Endometrium (tissue), 2 donors: ENCODE results near the gene NRXN3.

Experiments
- FAIRE-seq: peaks from 2 replicates; lab custom pipeline; 2012; peaks lifted over from hg19 to GRCh38; lab: Jason Lieb, UNC
- donor health status: control.
- donor health status: control.

NRXN3 gene

DNA sequence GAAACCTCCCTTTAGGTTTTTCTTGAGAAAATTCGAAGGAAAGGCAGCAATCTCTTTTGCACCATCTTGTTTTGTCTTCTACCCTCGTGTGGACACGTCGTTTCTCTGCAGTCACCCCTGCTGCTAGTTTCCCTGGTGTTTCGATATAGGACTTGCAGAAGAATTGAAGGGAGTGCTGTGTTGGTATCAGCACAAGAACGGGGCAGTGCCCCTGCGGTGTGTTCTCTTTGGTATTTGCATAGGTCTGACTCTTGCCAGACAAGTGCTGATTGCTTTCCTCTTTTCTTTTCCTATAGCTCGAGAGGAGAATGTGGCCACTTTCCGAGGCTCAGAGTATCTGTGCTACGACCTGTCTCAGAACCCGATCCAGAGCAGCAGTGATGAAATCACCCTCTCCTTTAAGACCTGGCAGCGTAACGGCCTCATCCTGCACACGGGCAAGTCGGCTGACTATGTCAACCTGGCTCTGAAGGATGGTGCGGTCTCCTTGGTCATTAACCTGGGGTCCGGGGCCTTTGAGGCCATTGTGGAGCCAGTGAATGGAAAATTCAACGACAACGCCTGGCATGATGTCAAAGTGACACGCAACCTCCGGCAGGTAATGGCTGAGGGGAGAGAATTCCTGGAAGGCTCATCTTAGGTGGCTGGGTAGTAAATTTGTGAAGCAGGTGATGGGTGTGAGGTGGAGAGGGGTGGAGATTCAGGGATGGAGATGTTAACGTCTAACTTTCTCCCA is 474.8 kb downstream of the NRXN3 start:
- no peak for FAIRE-seq

DNA sequence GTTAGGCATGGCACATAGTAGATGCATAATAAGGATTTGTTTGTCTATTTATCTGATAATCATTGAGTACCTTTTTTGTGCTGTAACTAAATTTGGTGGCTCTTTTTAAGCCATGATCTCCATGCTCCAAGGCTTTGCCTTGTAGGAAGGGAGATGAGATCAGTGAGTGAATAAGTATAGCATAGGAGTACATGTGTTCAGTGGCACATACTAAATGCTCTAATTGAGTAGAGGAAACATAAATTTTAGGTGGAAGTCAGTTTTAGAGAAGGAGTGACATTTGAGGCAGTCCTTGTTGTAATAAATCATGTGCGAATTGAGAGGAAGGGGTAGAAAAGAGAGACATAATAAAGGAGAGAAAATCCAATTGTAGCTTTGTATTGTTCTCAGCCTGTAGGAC is 482.6 kb downstream of the NRXN3 start:
- no peak for FAIRE-seq

- FAIRE-seq = no peak
These were observed 483.0 kb downstream of the NRXN3 start for GRCh38 chr14:78653173-78653572.

DNA sequence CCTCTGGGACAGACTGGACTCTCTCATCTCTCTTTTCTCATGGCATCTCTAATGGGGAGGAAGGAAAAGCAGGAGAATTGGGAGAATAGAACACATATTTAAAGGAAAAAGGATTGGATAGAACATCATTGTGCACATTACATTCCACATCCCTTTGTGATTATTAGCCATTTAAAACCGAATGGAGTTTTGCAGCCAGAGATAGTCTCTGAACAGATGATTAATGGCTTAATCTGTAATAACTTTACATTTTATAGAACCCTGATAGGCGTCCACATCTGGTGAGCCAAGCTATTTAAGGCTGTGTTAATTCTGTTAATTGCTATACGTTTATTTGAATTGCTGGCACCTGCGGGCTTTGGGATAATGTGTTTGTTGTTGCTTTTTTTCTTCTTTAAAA is 487.3 kb downstream of the NRXN3 start:
- no peak for FAIRE-seq

GRCh38 chr14:78664841-78665240 is 494.7 kb downstream of the NRXN3 start:
- no peak for FAIRE-seq

- no peak for FAIRE-seq
These were observed 496.3 kb downstream of the NRXN3 start for GRCh38 chr14:78666336-78667056.

- no peak for FAIRE-seq
These were observed 497.0 kb downstream of the NRXN3 start for GRCh38 chr14:78667141-78667540.

DNA sequence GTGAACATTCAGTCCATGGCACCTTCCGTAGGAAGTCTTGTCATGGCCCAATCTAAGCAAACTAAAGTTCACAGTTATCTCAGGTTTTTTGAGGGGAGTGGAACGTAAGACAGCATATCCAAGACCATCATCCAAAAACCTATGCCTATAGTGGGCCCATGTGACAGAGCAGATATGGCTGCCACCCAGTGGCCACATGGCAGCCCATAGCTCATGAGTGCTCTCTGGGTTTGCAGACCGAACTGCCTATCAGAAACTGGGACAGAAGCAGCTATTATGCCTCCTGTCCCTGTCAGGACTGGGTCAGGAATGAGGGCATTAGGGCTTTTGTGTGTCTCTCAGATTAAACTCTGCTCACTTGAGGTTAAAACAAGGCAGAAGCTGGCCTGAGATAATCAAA is 503.7 kb downstream of the NRXN3 start:
- no peak for FAIRE-seq

- FAIRE-seq = no peak
These were observed 504.6 kb downstream of the NRXN3 start for GRCh38 chr14:78674820-78675219.

DNA sequence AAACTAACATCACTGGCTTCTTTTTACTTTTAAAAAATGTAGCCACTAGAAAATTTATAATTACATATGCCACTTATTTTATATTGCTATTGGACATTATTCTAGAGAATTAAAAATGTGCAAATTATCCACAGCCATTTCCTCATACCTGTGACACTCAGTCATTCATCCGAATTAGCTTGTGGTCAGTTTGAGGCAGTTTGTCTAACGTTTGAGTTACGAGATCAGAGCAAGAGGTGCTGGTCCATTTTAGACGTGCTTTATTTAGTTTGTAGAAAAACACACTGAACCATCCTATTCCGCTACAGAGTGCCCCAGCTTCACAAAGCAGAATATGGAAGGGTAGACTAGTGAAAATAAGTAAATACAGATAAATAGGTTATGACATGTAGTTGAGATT is 513.0 kb downstream of the NRXN3 start:
- no peak for FAIRE-seq

GRCh38 chr14:78683981-78684380 is 513.8 kb downstream of the NRXN3 start:
- no peak for FAIRE-seq

- no peak for FAIRE-seq
These were observed 518.3 kb downstream of the NRXN3 start for GRCh38 chr14:78688503-78688902.

DNA sequence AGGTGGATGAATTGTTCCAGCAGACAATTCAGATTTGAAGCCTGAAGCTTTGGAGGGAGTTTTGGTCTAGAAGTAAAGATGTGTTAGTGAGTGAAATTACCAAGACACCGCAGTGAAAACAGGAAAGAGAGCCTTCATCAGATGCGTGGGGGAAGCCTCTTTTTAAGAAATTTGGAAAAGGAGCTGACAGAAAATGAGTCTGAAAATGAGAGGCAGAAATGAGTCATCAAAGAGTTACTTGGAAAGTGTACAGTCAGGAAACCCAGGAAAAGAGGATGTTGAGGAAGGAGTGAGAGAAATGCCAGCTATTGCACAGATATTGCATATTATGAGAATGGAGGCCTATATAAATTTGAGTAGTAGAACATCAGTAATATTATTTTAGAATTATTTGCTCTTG is 520.7 kb downstream of the NRXN3 start:
- FAIRE-seq = no peak

DNA sequence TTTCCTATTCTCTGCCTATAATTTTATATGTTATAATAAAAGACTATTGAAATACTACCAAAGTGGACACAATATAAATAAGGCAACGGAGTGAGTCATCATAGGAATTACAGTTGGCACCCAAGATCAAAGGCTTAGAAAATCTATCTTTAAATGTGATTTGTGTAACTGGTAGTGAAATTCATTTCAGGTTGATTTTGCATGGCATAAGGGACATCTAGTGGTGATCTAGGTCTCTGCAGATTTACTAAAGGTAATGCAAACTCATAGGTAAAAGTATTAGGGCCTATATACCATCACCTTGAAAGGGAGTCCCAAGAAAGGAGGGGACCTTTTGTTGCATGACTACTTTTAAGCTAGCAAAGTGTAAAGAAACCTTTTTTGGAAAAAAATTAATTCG is 527.2 kb downstream of the NRXN3 start:
- FAIRE-seq = no peak

DNA sequence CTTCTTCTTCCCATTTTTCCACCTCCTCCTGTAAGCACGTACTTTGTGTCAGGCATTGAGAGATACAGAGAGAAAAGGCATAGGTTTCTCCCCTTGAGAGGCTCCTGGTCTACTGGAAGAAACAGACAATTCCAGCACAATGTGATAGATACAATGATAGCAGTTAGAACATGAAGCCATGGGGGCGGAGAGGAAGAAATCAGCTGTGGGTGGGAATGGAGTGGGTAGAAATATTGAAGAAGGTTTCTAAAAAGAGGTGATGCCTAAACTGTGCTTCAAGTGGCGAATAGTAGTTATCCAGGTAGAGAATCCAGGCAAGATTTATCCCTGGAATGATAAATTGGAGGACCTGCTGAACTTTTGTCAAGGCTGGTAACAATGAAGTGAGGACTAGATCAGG is 528.8 kb downstream of the NRXN3 start:
- FAIRE-seq = no peak

GRCh38 chr14:78700236-78700635 is 530.1 kb downstream of the NRXN3 start:
- no peak for FAIRE-seq

DNA sequence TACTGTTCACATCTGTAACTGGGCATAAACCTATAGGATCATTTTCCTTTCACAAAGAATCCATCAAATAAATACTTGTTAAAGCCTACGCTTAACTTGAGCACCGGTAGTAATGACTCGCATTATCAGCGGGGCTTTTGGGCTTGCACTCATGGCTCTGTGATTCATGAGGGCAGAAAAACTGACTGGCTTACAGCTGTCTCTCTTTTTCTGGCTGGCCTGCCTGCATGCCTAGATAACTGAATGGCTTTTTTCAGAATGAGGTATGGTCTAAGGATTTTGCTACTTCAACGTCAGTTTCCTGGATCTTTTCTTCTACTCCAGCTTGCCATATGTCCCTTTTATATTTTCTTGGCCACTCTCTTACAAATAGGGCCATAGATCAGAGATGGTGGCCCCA is 531.1 kb downstream of the NRXN3 start:
- FAIRE-seq = no peak

GRCh38 chr14:78704965-78705364 is 534.8 kb downstream of the NRXN3 start:
- FAIRE-seq = no peak

GRCh38 chr14:78705989-78706388 is 535.8 kb downstream of the NRXN3 start:
- FAIRE-seq = no peak

- FAIRE-seq = no peak
These were observed 539.8 kb downstream of the NRXN3 start for GRCh38 chr14:78709795-78710557.

GRCh38 chr14:78710963-78711362 is 540.8 kb downstream of the NRXN3 start:
- peak; percentile 4 for FAIRE-seq

DNA sequence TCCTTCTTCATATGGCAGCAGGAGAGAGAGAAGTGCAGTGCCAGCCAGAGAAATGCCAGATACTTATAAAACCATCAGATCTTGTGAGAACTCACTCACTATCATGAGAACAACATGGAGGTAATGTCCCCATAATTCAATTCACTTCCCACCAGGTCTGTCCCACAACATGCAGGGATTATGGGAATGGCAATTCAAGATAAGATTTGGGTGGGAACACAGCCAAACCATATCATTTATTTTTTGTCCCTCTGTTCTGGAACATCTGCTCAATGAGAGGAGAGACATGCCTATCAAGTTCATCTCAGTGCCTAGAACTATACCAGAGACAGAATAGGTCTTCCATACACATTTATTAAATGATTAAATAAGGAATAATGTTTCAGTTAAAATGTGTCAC is 543.5 kb downstream of the NRXN3 start:
- FAIRE-seq = no peak

- FAIRE-seq = no peak
These were observed 544.5 kb downstream of the NRXN3 start for GRCh38 chr14:78714711-78715110.
